Endodermal cell (in vitro differentiated cells): ENCODE data around the gene EPHB1. TPM values are rescaled to one million over a fixed set of nuclear protein-coding genes. Genes with fewer than 3 reads are reported as not detected.

Source experiments
- DNase-seq: peaks from one replicate; pipeline ENCODE4 v3.0.0-alpha.2; 2017
- H3K27ac ChIP-seq: 2 replicates; pipeline ENCODE4 v1.5.1; 2013; ENCODE audit warnings: mild to moderate bottlenecking, low read depth, low read length, moderate library complexity
- H3K27me3 ChIP-seq: 2 replicates; pipeline ENCODE4 v1.6.1; 2013; ENCODE audit warnings: mild to moderate bottlenecking, low read length, moderate library complexity; ENCODE audit not compliant: insufficient read depth, control insufficient read depth, poor library complexity, severe bottlenecking
- H3K36me3 ChIP-seq: 2 replicates; pipeline ENCODE4 v1.7.0; 2013; ENCODE audit warnings: mild to moderate bottlenecking, low read length, moderate library complexity; ENCODE audit not compliant: control insufficient read depth, insufficient read depth
- H3K4me1 ChIP-seq: one replicate; pipeline ENCODE4 v1.7.0; 2013; ENCODE audit warnings: low read length; ENCODE audit not compliant: control insufficient read depth, insufficient read depth
- H3K4me3 ChIP-seq: 2 replicates; pipeline ENCODE4 v1.5.1; 2013; ENCODE audit warnings: mild to moderate bottlenecking, low read length, moderate library complexity
- H3K9ac ChIP-seq: 2 replicates; pipeline ENCODE4 v1.6.1; 2013; ENCODE audit warnings: mild to moderate bottlenecking, low read length, moderate library complexity; ENCODE audit not compliant: poor library complexity, severe bottlenecking; ENCODE audit errors: extremely low read depth
- H3K9me3 ChIP-seq: 2 replicates; pipeline ENCODE4 v1.6.1; 2013; ENCODE audit warnings: mild to moderate bottlenecking, low read length, moderate library complexity; ENCODE audit not compliant: control insufficient read depth
- H3K27ac Mint-ChIP-seq: 2 replicates; pipeline ENCODE4 v1.8.0; 2020; ENCODE audit warnings: mixed read lengths
- H3K27me3 Mint-ChIP-seq: 2 replicates; pipeline ENCODE4 v1.8.0; 2021; ENCODE audit warnings: mild to moderate bottlenecking, mixed read lengths; ENCODE audit not compliant: insufficient read depth
- H3K36me3 Mint-ChIP-seq: 2 replicates; pipeline ENCODE4 v1.8.0; 2020; ENCODE audit warnings: low read depth, mixed read lengths
- H3K4me1 Mint-ChIP-seq: 2 replicates; pipeline ENCODE4 v1.8.0; 2020; ENCODE audit warnings: mixed read lengths
- H3K4me3 Mint-ChIP-seq: 2 replicates; pipeline ENCODE4 v1.8.0; 2020; ENCODE audit warnings: mild to moderate bottlenecking, moderate library complexity, mixed read lengths
- H3K9me3 Mint-ChIP-seq: 2 replicates; pipeline ENCODE4 v1.8.0; 2020; ENCODE audit warnings: mild to moderate bottlenecking, mixed read lengths
- WGBS, 2 experiments: methylation state at CpG; one replicate each; pipeline versions ENCODE4 v1.1.5 to v1.1.7; 2013; ENCODE audit warnings: missing lambda C conversion rate in 2 of 2, mixed read lengths in 1 of 2; ENCODE audit not compliant: insufficient coverage in 1 of 2, insufficient read length in 1 of 2; 5-methylcytosine and 5-hydroxymethylcytosine counted together
- total RNA-seq, 2 donors: library from RNA; stranded (reverse); fragmentation: NEBNext Ultra II Directional in 1 of 2; extraction: Animal tissue kit (Norgen Biotek cat#: 25700) in 1 of 2; gene quantifications; 2 replicates in 1 of 2; 3 replicates in 1 of 2; pipeline ENCODE4 v1.2.1, GENCODE V29; 2021
- TF ChIP-seq, protein P1 (sequence below): fragments of 200-600 bp; sonication (generic); conservative IDR thresholded peaks from 2 replicates; pipeline ENCODE4 v1.5.0; 2021; ENCODE audit warnings: antibody characterized with exemption, mild to moderate bottlenecking

EPHB1 gene
- total RNA-seq, 2 donors from 2014 or later, result 2.9 to 3.6 TPM

DNA sequence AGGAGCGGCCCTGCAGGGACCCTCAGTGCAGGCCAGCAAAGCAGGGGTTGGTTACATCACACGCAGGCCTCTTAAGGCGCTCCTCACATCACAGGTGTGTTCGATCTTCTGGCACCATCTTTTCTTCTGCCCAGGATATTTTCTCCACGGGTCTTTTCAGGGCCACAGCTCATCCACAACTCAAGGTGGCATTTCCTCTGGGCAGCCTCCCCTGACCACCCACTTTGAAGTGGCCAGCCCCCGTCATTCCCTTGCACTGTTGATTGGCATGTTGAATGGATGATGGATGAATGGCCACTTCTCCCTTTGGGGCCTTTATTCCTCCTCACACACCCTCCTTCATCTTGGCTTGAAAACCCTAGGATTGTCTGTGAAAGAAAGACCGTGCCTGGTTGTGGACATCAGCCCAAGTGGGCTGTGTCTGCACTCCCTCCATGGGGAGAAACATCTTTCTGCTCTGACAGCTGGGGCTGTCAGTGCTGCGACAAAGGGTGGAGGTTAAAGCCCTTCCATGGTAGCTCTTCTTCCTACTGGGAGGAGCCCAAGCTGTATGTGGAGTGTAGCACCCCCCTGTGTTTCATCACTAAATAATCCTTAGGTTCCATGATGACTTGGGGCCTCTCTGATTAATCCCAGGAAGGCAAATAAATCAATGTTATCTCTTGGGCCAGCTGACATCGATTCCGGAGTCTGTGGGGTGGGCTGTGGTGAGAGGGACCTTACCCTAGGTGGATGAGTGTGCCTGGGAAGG, 102.5 kb downstream of the EPHB1 start:
- Histone ChIP-seq H3K27ac (no peak overlapping the region), H3K4me3 (no peak overlapping the region), H3K36me3 (no peaks in the 10 kb centered on the region), H3K4me1 (no peaks in the 10 kb centered on the region), H3K9me3 (no peaks in the 10 kb centered on the region), H3K27me3 (peaks cover 27% of the 10 kb centered on the region), H3K9ac (no peak overlapping the region)
- H3K27me3 Mint-ChIP-seq, result peaks cover 61% of the 10 kb centered on the region
- no peak overlapping the region for H3K27ac Mint-ChIP-seq
- no peaks in the 10 kb centered on the region for H3K9me3 Mint-ChIP-seq
- DNase-seq, result no peak
- WGBS, 2 experiments, result 91 to 94% methylated on average over 5 to 9 of the region's 10 CpGs
- H3K4me1 Mint-ChIP-seq, result no peaks in the 10 kb centered on the region
- TF ChIP-seq, protein P1, sequence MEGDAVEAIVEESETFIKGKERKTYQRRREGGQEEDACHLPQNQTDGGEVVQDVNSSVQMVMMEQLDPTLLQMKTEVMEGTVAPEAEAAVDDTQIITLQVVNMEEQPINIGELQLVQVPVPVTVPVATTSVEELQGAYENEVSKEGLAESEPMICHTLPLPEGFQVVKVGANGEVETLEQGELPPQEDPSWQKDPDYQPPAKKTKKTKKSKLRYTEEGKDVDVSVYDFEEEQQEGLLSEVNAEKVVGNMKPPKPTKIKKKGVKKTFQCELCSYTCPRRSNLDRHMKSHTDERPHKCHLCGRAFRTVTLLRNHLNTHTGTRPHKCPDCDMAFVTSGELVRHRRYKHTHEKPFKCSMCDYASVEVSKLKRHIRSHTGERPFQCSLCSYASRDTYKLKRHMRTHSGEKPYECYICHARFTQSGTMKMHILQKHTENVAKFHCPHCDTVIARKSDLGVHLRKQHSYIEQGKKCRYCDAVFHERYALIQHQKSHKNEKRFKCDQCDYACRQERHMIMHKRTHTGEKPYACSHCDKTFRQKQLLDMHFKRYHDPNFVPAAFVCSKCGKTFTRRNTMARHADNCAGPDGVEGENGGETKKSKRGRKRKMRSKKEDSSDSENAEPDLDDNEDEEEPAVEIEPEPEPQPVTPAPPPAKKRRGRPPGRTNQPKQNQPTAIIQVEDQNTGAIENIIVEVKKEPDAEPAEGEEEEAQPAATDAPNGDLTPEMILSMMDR, result no peak
- H3K36me3 Mint-ChIP-seq, result no peaks in the 10 kb centered on the region
- H3K4me3 Mint-ChIP-seq, result no peak overlapping the region

DNA sequence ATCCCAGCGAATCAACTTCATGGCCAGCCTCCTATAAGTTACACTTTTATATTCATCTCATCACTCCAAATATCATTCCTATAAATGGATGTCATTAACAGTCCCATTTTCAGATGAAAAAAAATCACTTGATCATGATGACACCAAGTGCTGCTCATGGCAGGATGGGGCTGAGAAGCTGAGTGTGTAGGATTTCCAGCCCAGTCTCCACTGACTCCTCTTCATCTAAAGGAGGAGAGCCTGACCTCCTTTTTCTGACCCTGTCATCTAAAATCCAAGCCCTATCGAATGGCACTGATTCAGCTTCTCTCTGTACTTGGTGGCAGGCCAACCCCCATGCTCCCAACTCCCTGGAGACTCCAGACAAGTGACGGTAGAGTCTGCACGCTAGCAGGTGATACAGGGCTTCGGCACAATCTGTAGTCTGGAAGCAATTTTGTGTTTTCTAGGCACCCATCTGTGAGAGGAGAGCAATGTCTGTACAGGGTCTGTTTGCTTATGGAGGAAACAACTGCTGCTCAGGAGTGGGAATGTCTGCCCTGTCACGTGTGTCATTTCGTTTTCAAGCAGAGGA, 103.2 kb downstream of the EPHB1 start:
- Histone ChIP-seq H3K4me3 (no peak overlapping the region), H3K9me3 (no peaks in the 10 kb centered on the region), H3K27me3 (peaks cover 22% of the 10 kb centered on the region), H3K4me1 (no peaks in the 10 kb centered on the region), H3K27ac (no peak overlapping the region), H3K36me3 (no peaks in the 10 kb centered on the region), H3K9ac (no peak overlapping the region)
- Mint-ChIP-seq H3K36me3 (no peaks in the 10 kb centered on the region), H3K4me1 (no peaks in the 10 kb centered on the region), H3K27ac (no peak overlapping the region), H3K4me3 (no peak overlapping the region), H3K27me3 (peaks cover 54% of the 10 kb centered on the region), H3K9me3 (no peaks in the 10 kb centered on the region)
- 90 to 97% methylated on average over 5 to 7 of the region's 7 CpGs for WGBS, 2 experiments
- TF ChIP-seq, protein P1, result no peak
- DNase-seq, result no peak

DNA sequence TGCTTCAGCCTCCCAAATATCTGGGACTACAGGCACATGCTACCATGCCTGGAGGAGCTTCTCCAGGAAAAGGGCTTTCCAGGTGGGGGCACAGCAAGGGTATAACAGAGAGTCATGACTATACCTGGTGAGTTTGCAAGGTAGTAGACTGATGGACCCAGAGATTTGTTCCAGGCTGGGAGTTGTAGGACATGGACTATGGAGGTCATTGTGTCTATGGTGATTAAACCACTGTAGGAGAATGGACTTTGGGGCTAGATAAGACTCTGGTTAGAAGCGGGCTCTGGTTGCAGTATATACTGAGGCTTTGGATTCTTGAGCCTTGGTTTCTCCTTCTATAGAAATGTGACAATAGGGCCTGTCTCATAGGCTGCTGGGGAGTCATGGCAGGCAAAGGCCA, 104.7 kb downstream of the EPHB1 start:
- peaks cover 7% of the 10 kb centered on the region for H3K27me3 ChIP-seq
- no peak for DNase-seq
- H3K4me1 Mint-ChIP-seq, result no peaks in the 10 kb centered on the region
- H3K27ac ChIP-seq, result no peak overlapping the region
- H3K9ac ChIP-seq, result no peak overlapping the region
- H3K4me3 Mint-ChIP-seq, result no peak overlapping the region
- no peak overlapping the region for H3K27ac Mint-ChIP-seq
- H3K9me3 ChIP-seq, result no peaks in the 10 kb centered on the region
- H3K9me3 Mint-ChIP-seq, result no peaks in the 10 kb centered on the region
- no peaks in the 10 kb centered on the region for H3K36me3 ChIP-seq
- peaks cover 42% of the 10 kb centered on the region for H3K27me3 Mint-ChIP-seq
- H3K36me3 Mint-ChIP-seq, result no peaks in the 10 kb centered on the region
- H3K4me3 ChIP-seq, result no peak overlapping the region
- H3K4me1 ChIP-seq, result no peaks in the 10 kb centered on the region
- 97% methylated on average over 1 of the region's 1 CpG; no CpG with 5 or more reads in 1 of the 2 experiments for WGBS, 2 experiments
- TF ChIP-seq, protein P1, result no peak
